HFFc6 (cell line): ENCODE data around the gene ZNF675. TPM values are rescaled to one million over a fixed set of nuclear protein-coding genes. Genes with fewer than 3 reads are reported as not detected.
"Not testable (repeated sequence)": the region's sequence is repeated elsewhere in the genome, so short reads cannot be mapped to it uniquely, and the experiment has no call there.

ENCODE experiments used
- DNase-seq: peaks from one replicate; pipeline ENCODE4 v3.0.0-alpha.2; 2018
- H3K27ac Mint-ChIP-seq: 2 replicates; pipeline ENCODE4 v1.8.0; 2020; ENCODE audit warnings: mild to moderate bottlenecking, mixed read lengths
- H3K27me3 Mint-ChIP-seq: 2 replicates; pipeline ENCODE4 v1.8.0; 2021; ENCODE audit warnings: mild to moderate bottlenecking, moderate library complexity, mixed read lengths; ENCODE audit not compliant: insufficient read depth
- H3K36me3 Mint-ChIP-seq: 2 replicates; pipeline ENCODE4 v1.8.0; 2021; ENCODE audit warnings: low read depth, mixed read lengths
- H3K4me1 Mint-ChIP-seq: 2 replicates; pipeline ENCODE4 v1.8.0; 2020; ENCODE audit warnings: low read depth, mixed read lengths
- H3K4me3 Mint-ChIP-seq: 2 replicates; pipeline ENCODE4 v1.8.0; 2020; ENCODE audit warnings: mild to moderate bottlenecking, moderate library complexity, mixed read lengths
- H3K9me3 Mint-ChIP-seq: 2 replicates; pipeline ENCODE4 v1.8.0; 2020; ENCODE audit warnings: mild to moderate bottlenecking, mixed read lengths
- CTCF ChIP-seq: fragments of 200-600 bp; sonication (generic); IDR thresholded peaks from 2 replicates; pipeline ENCODE4 v1.5.0; 2021; ENCODE audit warnings: antibody characterized with exemption, mild to moderate bottlenecking
- total RNA-seq, 6 experiments: library from RNA; stranded (reverse); fragmentation: NEBNext Ultra II Directional; extraction: Animal tissue kit (Norgen Biotek cat#: 25700); gene quantifications; 2 replicates in 1 of 6; 3 replicates in 5 of 6; pipeline ENCODE4 v1.2.3, GENCODE V29; 2021

The ZNF675 gene
- total RNA-seq, 6 experiments from 2014 or later = 8.7 to 17.8 (median 14.0) TPM

- TF ChIP-seq CTCF = no peak
- no peaks in the 10 kb centered on the region for H3K27me3 Mint-ChIP-seq
- H3K9me3 Mint-ChIP-seq = peaks cover 61% of the 10 kb centered on the region
- H3K27ac Mint-ChIP-seq = no peak overlapping the region
- H3K4me3 Mint-ChIP-seq = no peak overlapping the region
- no peaks in the 10 kb centered on the region for H3K4me1 Mint-ChIP-seq
- peaks cover 87% of the 10 kb centered on the region for H3K36me3 Mint-ChIP-seq
- no peak for DNase-seq
Measured at GRCh38 chr19:23665651-23666410, 21.2 kb downstream of the ZNF675 start.

GRCh38 chr19:23649817-23650216 is 37.2 kb downstream of the ZNF675 start:
- H3K4me3 Mint-ChIP-seq, DNase-seq, H3K27me3 Mint-ChIP-seq, H3K27ac Mint-ChIP-seq, H3K4me1 Mint-ChIP-seq: not testable (repeated sequence)
- H3K36me3 Mint-ChIP-seq = peaks cover 84% of the 10 kb centered on the region
- peaks cover 74% of the 10 kb centered on the region for H3K9me3 Mint-ChIP-seq

Other genes with a start within 250 kb of the ZNF675 start
- 1 to 10 TPM in 5 of 6 experiments, under 1 TPM in 1; 0.45 to 1.9 (median 1.4) TPM for gene ZNF681, start 71.7 kb upstream of the ZNF675 start, total RNA-seq
- 1 to 10 TPM; 1.1 to 4.0 (median 3.2) TPM for gene ZNF726, start 227.7 kb upstream of the ZNF675 start, total RNA-seq